GM21367 (cell line): ENCODE data around the gene BMPR2.
"Not testable (repeated sequence)": the region's sequence is repeated elsewhere in the genome, so short reads cannot be mapped to it uniquely, and the experiment has no call there.

ENCODE experiments used
- ATAC-seq: cut with Tn5 transposase; IDR thresholded peaks from one replicate; pipeline ENCODE4 v1.9.1; 2021; ENCODE audit not compliant: unreplicated experiment

Gene BMPR2

GRCh38 chr2:202514732-202515131 lies 138.6 kb downstream of the BMPR2 start:
- ATAC-seq, result no peak

GRCh38 chr2:202519453-202519852 lies 143.3 kb downstream of the BMPR2 start:
- no peak for ATAC-seq

GRCh38 chr2:202521470-202521869 lies 145.3 kb downstream of the BMPR2 start:
- ATAC-seq, result no peak

GRCh38 chr2:202529389-202529788 lies 153.3 kb downstream of the BMPR2 start:
- no peak for ATAC-seq

- no peak for ATAC-seq
Measured at GRCh38 chr2:202530038-202530437, 153.9 kb downstream of the BMPR2 start.

GRCh38 chr2:202535290-202535689 lies 159.2 kb downstream of the BMPR2 start:
- ATAC-seq, result not testable (repeated sequence)

- ATAC-seq, result no peak
Measured at GRCh38 chr2:202541137-202541536, 165.0 kb downstream of the BMPR2 start.

- no peak for ATAC-seq
Measured at GRCh38 chr2:202542142-202542541, 166.0 kb downstream of the BMPR2 start.

GRCh38 chr2:202545523-202545922 lies 169.4 kb downstream of the BMPR2 start:
- no peak for ATAC-seq

GRCh38 chr2:202545931-202546330 lies 169.8 kb downstream of the BMPR2 start:
- ATAC-seq, result no peak

- ATAC-seq, result not testable (repeated sequence)
Measured at GRCh38 chr2:202546499-202547141, 170.5 kb downstream of the BMPR2 start.

GRCh38 chr2:202548240-202548639 lies 172.1 kb downstream of the BMPR2 start:
- no peak for ATAC-seq

GRCh38 chr2:202551000-202551399 lies 174.9 kb downstream of the BMPR2 start:
- ATAC-seq, result not testable (repeated sequence)

GRCh38 chr2:202555356-202555755 lies 179.2 kb downstream of the BMPR2 start:
- no peak for ATAC-seq

- ATAC-seq, result no peak
Measured at GRCh38 chr2:202560200-202560599, 184.1 kb downstream of the BMPR2 start.

- no peak for ATAC-seq
Measured at GRCh38 chr2:202564226-202564625, 188.1 kb downstream of the BMPR2 start.

- ATAC-seq, result no peak
Measured at GRCh38 chr2:202566286-202566685, 190.2 kb downstream of the BMPR2 start.

- ATAC-seq, result no peak
Measured at GRCh38 chr2:202574541-202574940, 198.4 kb downstream of the BMPR2 start.

- not testable (repeated sequence) for ATAC-seq
Measured at GRCh38 chr2:202575194-202575593, 199.1 kb downstream of the BMPR2 start.

GRCh38 chr2:202577250-202578183 lies 201.4 kb downstream of the BMPR2 start:
- ATAC-seq, result no peak

GRCh38 chr2:202582846-202583245 lies 206.7 kb downstream of the BMPR2 start:
- not testable (repeated sequence) for ATAC-seq

GRCh38 chr2:202583709-202584219 lies 207.6 kb downstream of the BMPR2 start:
- no peak for ATAC-seq
